Esophagus (tissue), 2 donors: ENCODE results near the gene GBA2. TPM values are rescaled to one million over a fixed set of nuclear protein-coding genes. Genes with fewer than 3 reads are reported as not detected.

Experiments
- polyA plus RNA-seq, 2 donors: library from polyadenylated mRNA; stranded (reverse); fragments of 200-250 nt; gene quantifications; one replicate each; pipeline ENCODE4 v1.2.3, GENCODE V29; 2013
- donor health status: healthy with polysubstance abuse.
- donor health status: Bipolar disorder and iron deficiency.

Gene GBA2
- polyA plus RNA-seq, 2 donors = 26.7 to 45.8 TPM

Other genes with a start within 250 kb of the GBA2 start
- 10 to 100 TPM; 15.3 to 22.7 TPM for gene TESK1, start 144.0 kb downstream of the GBA2 start, polyA plus RNA-seq
- under 1 TPM; 0.26 to 0.29 TPM for gene CD72, start 130.8 kb downstream of the GBA2 start, polyA plus RNA-seq
- under 1 TPM; 0.75 to 0.88 TPM for gene SIT1, start 98.3 kb downstream of the GBA2 start, polyA plus RNA-seq
- 100 to 1,000 TPM in 1 of 2 donors, 1 to 10 TPM in 1; 3.3 to 333 TPM for gene RMRP, start 91.2 kb downstream of the GBA2 start, polyA plus RNA-seq
- gene CCDC107, start 90.9 kb downstream of the GBA2 start, polyA plus RNA-seq = 10 to 100 TPM; 17.3 to 21.1 TPM
- 1 to 10 TPM; 2.4 to 4.0 TPM for gene ARHGEF39, start 84.0 kb downstream of the GBA2 start, polyA plus RNA-seq
- under 1 TPM; 0.18 to 0.94 TPM for gene CA9, start 75.3 kb downstream of the GBA2 start, polyA plus RNA-seq
- gene TPM2, start 59.3 kb downstream of the GBA2 start, polyA plus RNA-seq = 1,000 to 10,000 TPM; 1,007 to 1,288 TPM
- gene TLN1, start 17.0 kb downstream of the GBA2 start, polyA plus RNA-seq = 10 to 100 TPM; 53.2 to 89.5 TPM
- 10 to 100 TPM; 10.5 to 13.6 TPM for gene CREB3, start 16.6 kb downstream of the GBA2 start, polyA plus RNA-seq
- 1 to 10 TPM; 5.3 to 6.3 TPM for gene RGP1, start 59 bp upstream of the GBA2 start, polyA plus RNA-seq
- gene MSMP, start 5.0 kb upstream of the GBA2 start, polyA plus RNA-seq = under 1 TPM in 1 of 2 donors, not detected in 1; 0.06 TPM
- 1 to 10 TPM; 3.8 to 5.1 TPM for gene NPR2, start 42.4 kb upstream of the GBA2 start, polyA plus RNA-seq
- under 1 TPM; 0.52 to 0.57 TPM for gene SPAG8, start 63.0 kb upstream of the GBA2 start, polyA plus RNA-seq
- 10 to 100 TPM; 43.1 to 45.0 TPM for gene HINT2, start 65.8 kb upstream of the GBA2 start, polyA plus RNA-seq
- gene FAM221B, start 79.5 kb upstream of the GBA2 start, polyA plus RNA-seq = not detected
- gene TMEM8B, start 80.0 kb upstream of the GBA2 start, polyA plus RNA-seq = 1 to 10 TPM; 2.2 to 3.0 TPM
- gene OR13J1, start 121.2 kb upstream of the GBA2 start, polyA plus RNA-seq = not detected
- under 1 TPM; 0.61 to 0.94 TPM for gene HRCT1, start 157.0 kb upstream of the GBA2 start, polyA plus RNA-seq
- gene SPAAR, start 160.3 kb upstream of the GBA2 start, polyA plus RNA-seq = under 1 TPM; 0.29 to 0.33 TPM
- gene OR2S2, start 208.9 kb upstream of the GBA2 start, polyA plus RNA-seq = not detected